Mononuclear cell (primary cell): ENCODE data around the gene C2orf42. TPM values are rescaled to one million over a fixed set of nuclear protein-coding genes. Genes with fewer than 3 reads are reported as not detected.
"Not testable (repeated sequence)": the region's sequence is repeated elsewhere in the genome, so short reads cannot be mapped to it uniquely, and the experiment has no call there.

Source experiments
- H3K27me3 ChIP-seq: 2 replicates; pipeline ENCODE4 v1.6.0; 2011; ENCODE audit warnings: low read length, control low read depth; ENCODE audit not compliant: insufficient read depth
- H3K4me1 ChIP-seq: 2 replicates; pipeline ENCODE4 v1.5.1; 2011; ENCODE audit warnings: mild to moderate bottlenecking, low read length, control low read depth; ENCODE audit not compliant: insufficient read depth
- H3K4me3 ChIP-seq: 2 replicates; pipeline ENCODE4 v1.5.1; 2011; ENCODE audit warnings: mild to moderate bottlenecking, low read length, moderate library complexity
- H3K9me3 ChIP-seq: 2 replicates; pipeline ENCODE4 v1.5.1; 2011; ENCODE audit warnings: low read depth, mild to moderate bottlenecking, control low read depth, low read length
- total RNA-seq: library from RNA; depleted of rRNA; stranded (reverse); fragments of >200 nt; gene quantifications from one replicate; pipeline ENCODE4 v1.2.3, GENCODE V29; 2012

Gene C2orf42
- total RNA-seq = 19.6 TPM

GRCh38 chr2:70190418-70191243 is at the start of gene C2orf42:
TSS of gene C2orf42 (minus strand) at chr2:70191019. CDS start at chr2:70181985, 9,034 bp downstream.
- no peaks in the 10 kb centered on the region for H3K9me3 ChIP-seq
- peaks cover 11% of the 10 kb centered on the region for H3K4me1 ChIP-seq
- no peaks in the 10 kb centered on the region for H3K27me3 ChIP-seq
- peak within 1 kb of the TSS; percentile 73 for H3K4me3 ChIP-seq

DNA sequence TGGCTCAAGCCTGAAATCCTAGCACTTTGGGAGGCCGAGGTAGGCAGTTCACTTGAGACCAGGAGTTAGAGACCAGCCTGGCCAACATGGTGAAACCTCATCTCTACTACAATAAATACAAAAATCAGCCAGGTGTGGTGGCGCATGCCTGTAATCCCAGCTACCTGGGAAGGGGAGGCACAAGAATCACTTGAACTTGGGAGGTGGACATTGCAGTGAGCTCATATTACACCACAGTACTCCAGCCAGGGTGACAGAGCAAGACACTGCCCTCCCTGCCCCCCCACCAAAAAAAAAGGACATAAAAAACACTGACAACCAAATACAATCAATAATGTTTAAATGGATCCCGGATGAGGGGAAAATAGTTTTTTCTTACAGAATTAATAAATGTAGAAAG is 49.8 kb upstream of the C2orf42 start:
- Histone ChIP-seq H3K4me1 (peaks cover 35% of the 10 kb centered on the region), H3K4me3 (no peak overlapping the region), H3K27me3 (no peaks in the 10 kb centered on the region), H3K9me3 (no peaks in the 10 kb centered on the region)

DNA sequence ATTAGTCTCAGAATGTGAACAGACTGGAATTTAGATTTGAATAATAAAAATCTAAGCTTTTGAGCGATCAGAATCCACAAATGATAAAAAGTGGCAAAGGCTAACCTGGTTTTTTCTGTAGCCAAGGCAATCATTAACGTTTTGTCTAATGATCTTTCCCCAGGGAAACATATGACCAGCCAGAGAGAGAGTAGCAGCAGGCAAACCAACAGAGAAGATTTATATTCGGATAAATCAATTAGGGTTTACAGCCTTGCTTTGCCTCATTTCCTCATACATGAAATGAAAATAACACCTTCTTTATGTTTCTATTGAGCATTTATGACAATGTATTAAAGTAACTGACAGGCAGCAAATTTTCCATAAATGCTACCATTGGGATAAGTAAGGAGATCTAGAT is 43.1 kb upstream of the C2orf42 start:
- no peak overlapping the region for H3K4me3 ChIP-seq
- H3K9me3 ChIP-seq = no peaks in the 10 kb centered on the region
- H3K4me1 ChIP-seq = no peaks in the 10 kb centered on the region
- no peaks in the 10 kb centered on the region for H3K27me3 ChIP-seq

GRCh38 chr2:70226781-70227180 is 36.0 kb upstream of the C2orf42 start:
- Histone ChIP-seq H3K4me3 (no peak overlapping the region), H3K4me1 (no peaks in the 10 kb centered on the region), H3K9me3 (no peaks in the 10 kb centered on the region), H3K27me3 (no peaks in the 10 kb centered on the region)

DNA sequence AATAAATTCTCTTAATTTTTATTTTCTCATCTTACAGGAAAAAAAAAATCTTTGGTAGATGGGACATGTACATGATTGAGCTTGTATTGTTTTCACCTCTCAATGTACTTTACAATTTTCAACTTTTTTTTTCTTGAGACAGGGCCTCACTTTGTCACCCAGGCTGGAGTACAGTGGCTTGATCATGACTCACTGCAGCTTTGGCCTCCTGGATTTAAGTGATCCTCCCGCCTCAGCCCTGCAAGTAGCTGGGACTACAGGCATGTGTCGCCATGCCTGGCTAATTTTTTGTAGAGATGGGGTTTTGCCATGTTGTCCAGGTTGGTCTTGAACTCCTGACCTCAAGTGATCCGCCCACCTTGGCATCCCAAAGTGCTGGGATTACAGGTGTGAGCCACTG is 32.5 kb upstream of the C2orf42 start:
- H3K4me1 ChIP-seq, H3K9me3 ChIP-seq, H3K4me3 ChIP-seq, H3K27me3 ChIP-seq: not testable (repeated sequence)

DNA sequence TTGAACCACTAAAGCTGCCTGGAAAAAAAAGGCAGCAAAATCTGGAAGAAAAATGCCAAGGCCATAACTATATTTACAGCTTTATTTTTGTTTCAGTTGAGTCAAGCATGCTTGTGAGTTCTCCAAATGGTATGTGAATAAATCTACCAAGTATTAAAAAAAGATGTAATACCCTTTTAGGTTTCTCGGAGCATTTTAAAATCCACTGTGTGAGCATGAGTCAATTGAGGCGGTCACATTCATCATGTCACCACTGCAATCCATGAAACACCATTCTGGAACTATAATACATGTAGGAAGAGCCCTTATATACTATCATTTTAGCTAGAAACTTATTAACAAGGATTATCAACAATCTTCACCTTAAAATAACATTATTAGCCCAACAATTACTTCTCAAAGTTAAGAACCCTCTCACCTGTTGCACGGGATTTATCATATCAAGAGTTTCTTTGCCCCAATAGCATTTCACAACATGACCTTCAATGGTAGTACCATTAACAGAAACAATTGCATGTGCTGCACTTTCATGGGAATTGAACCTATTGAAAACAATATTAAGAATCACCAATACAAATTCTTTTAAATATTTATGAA is 24.2 kb upstream of the C2orf42 start:
- Histone ChIP-seq H3K27me3 (no peaks in the 10 kb centered on the region), H3K9me3 (no peaks in the 10 kb centered on the region), H3K4me1 (no peaks in the 10 kb centered on the region), H3K4me3 (no peak overlapping the region)

DNA sequence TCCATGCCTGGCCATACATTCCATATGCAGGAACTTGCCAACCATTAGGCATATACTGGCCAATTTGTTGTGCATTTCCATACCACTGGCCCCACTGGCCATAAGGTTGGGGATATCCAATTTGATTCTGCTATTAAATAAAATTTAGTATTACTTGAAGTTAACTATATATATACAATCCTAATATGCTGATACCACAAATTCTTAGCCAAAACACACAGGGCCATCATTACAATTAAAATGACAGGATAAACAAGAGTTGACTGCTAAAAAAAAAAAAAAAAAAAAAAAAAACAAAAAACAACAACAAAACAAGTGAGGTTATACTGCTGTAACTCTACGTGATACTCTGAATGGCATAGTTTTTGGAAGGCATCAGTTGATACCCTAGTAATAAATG is 23.5 kb upstream of the C2orf42 start:
- Histone ChIP-seq H3K4me1 (no peaks in the 10 kb centered on the region), H3K27me3 (no peaks in the 10 kb centered on the region), H3K4me3 (no peak overlapping the region), H3K9me3 (no peaks in the 10 kb centered on the region)

GRCh38 chr2:70212298-70212932 is 21.6 kb upstream of the C2orf42 start:
- no peaks in the 10 kb centered on the region for H3K27me3 ChIP-seq
- no peaks in the 10 kb centered on the region for H3K9me3 ChIP-seq
- H3K4me3 ChIP-seq = no peak overlapping the region
- no peaks in the 10 kb centered on the region for H3K4me1 ChIP-seq

DNA sequence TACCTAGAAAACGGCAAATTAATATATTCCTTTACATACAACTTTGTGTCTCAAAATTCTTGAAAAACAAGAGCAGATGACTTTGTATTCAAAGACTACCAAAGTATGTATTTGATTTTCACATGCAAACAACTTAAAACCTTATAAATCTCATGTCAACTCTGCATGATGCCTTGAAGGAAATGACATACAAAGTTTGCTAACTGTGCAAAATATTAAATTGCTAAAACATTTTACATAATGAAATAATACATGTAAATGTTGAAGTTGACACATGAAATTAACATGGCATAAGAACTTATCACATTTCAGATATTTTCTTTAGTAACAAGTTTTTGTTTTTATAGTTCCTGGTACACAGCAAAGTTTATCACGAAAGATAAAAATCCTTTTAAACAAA is 20.8 kb upstream of the C2orf42 start:
- no peaks in the 10 kb centered on the region for H3K9me3 ChIP-seq
- H3K4me1 ChIP-seq = no peaks in the 10 kb centered on the region
- no peak overlapping the region for H3K4me3 ChIP-seq
- no peaks in the 10 kb centered on the region for H3K27me3 ChIP-seq

GRCh38 chr2:70204452-70204851 is 13.6 kb upstream of the C2orf42 start:
- Histone ChIP-seq H3K9me3 (no peaks in the 10 kb centered on the region), H3K4me3 (no peak overlapping the region), H3K4me1 (no peaks in the 10 kb centered on the region), H3K27me3 (no peaks in the 10 kb centered on the region)

GRCh38 chr2:70203086-70203485 is 12.3 kb upstream of the C2orf42 start:
- H3K27me3 ChIP-seq = no peaks in the 10 kb centered on the region
- no peak overlapping the region for H3K4me3 ChIP-seq
- no peaks in the 10 kb centered on the region for H3K4me1 ChIP-seq
- no peaks in the 10 kb centered on the region for H3K9me3 ChIP-seq

GRCh38 chr2:70202236-70202806 is 11.5 kb upstream of the C2orf42 start:
- Histone ChIP-seq H3K9me3 (no peaks in the 10 kb centered on the region), H3K27me3 (no peaks in the 10 kb centered on the region), H3K4me3 (no peak overlapping the region), H3K4me1 (no peaks in the 10 kb centered on the region)

DNA sequence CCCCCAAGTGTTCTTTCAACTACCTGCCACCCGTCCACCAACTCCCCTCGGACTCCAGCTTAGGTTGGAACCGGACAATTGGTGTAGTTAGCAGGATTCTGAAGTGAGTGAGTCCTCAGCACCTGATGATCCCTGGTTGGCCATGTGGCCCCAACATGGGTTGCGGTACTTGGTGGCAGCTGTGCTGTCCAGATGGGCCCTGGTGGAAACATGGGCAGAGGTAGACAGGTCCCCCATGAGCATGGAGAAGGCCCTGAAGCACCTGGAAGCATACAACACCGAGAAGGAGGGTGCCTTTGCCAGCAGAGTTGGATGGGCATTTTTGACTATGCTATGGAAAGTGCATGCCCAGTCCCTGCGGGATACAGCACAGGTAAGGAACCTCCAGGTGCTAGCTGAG is 11.0 kb upstream of the C2orf42 start:
- Histone ChIP-seq H3K9me3 (no peaks in the 10 kb centered on the region), H3K4me3 (no peak overlapping the region), H3K27me3 (no peaks in the 10 kb centered on the region), H3K4me1 (no peaks in the 10 kb centered on the region)

DNA sequence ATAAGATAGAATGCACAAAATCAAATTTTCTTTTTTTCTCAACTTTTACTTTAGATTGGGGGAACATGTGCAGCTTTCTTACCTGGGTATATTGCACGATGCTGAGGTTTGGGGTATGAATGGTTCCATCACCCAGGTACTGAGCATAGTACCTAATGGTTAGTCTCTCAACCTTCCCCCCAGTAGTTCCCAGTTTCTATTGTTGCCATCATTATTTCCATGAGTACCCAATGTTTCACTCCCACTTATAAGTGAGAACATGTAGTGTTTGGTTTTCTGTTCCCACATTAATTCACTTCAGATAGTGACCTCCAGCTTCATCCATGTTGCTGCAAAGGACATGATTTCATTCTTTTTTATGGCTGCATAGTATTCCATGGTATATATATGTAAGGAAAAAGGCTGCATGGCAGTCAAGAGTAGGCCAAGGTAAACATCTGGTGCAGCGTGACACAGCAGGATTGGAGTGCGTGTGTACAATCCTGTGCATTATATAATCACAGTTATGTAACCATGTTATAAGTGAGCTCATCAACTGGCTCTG is 10.5 kb upstream of the C2orf42 start:
- Histone ChIP-seq H3K4me1 (no peaks in the 10 kb centered on the region), H3K27me3 (no peaks in the 10 kb centered on the region), H3K9me3 (no peaks in the 10 kb centered on the region), H3K4me3 (no peak overlapping the region)

GRCh38 chr2:70199320-70199864 is 8.6 kb upstream of the C2orf42 start:
- no peak overlapping the region for H3K4me3 ChIP-seq
- H3K27me3 ChIP-seq = no peaks in the 10 kb centered on the region
- H3K4me1 ChIP-seq = no peaks in the 10 kb centered on the region
- no peaks in the 10 kb centered on the region for H3K9me3 ChIP-seq
